Stomach (tissue), 9 donors: Measurements from ENCODE around the gene RBM15. TPM values are rescaled to one million over a fixed set of nuclear protein-coding genes. Genes with fewer than 3 reads are reported as not detected.

Source experiments
- DNase-seq, 2 donors: peaks; one replicate each; pipeline versions ENCODE4 v3.0.0 to v3.0.0-alpha.2; 2013 to 2019
- H3K27ac ChIP-seq, 5 donors: fragments of 200-600 bp in 4 of 5; sonication (generic) in 4 of 5; one replicate each; pipeline ENCODE4 v1.5.1; 2013 to 2019; ENCODE audit warnings: mild to moderate bottlenecking in 1 of 5, moderate library complexity in 1 of 5
- H3K27me3 ChIP-seq, 3 donors: fragments of 200-600 bp; sonication (generic); one replicate each; pipeline ENCODE4 v1.5.1; 2017 to 2019; ENCODE audit warnings: mixed run types in 1 of 3
- H3K36me3 ChIP-seq, 4 donors: fragments of 200-600 bp; sonication (generic); 1 replicate in 3 of 4; 2 replicates in 1 of 4; pipeline ENCODE4 v1.5.1; 2016 to 2019
- H3K4me1 ChIP-seq, 4 donors: fragments of 200-600 bp; sonication (generic); one replicate each; pipeline ENCODE4 v1.5.1; 2016 to 2019
- H3K4me3 ChIP-seq, 4 donors: fragments of 200-600 bp; sonication (generic) in 3 of 4; one replicate each; pipeline ENCODE4 v1.5.1; 2016 to 2019; ENCODE audit warnings: mild to moderate bottlenecking in 1 of 4
- H3K9me3 ChIP-seq, 4 donors: fragments of 200-600 bp; sonication (generic); one replicate each; pipeline ENCODE4 v1.5.1; 2016 to 2019
- EP300 ChIP-seq: sonication (generic); formaldehyde crosslinking; IDR thresholded peaks from one replicate; pipeline ENCODE4 v1.6.1; 2017; ENCODE audit warnings: antibody characterized with exemption
- POLR2A ChIP-seq, 4 donors: fragments of 450-650 bp; IDR thresholded peaks; one replicate each; pipeline ENCODE4 v1.6.1; 2016; ENCODE audit warnings: antibody characterized with exemption in 4 of 4, control low read depth in 2 of 4, mild to moderate bottlenecking in 1 of 4, moderate library complexity in 1 of 4
- POLR2AphosphoS5 ChIP-seq, 3 donors: sonication (generic); formaldehyde crosslinking; IDR thresholded peaks; one replicate each; pipeline ENCODE4 v1.6.1; 2016; ENCODE audit warnings: antibody characterized with exemption in 3 of 3
- WGBS, 5 donors: extraction: QIAGEN DNeasy Blood & Tissue Kit in 3 of 5; methylation state at CpG; one replicate each; pipeline versions ENCODE4 v1.1.5 to v1.1.7; 2013 to 2018; 5-methylcytosine and 5-hydroxymethylcytosine counted together
- intact Hi-C: fragments of 100-400 bp; cut with DNase I; formaldehyde crosslinking; loops from one replicate; pipeline ENCODE4 v1.15.1; 2023; ENCODE audit warnings: low total_unique reads
- polyA plus RNA-seq, 3 donors: library from polyadenylated mRNA; stranded (reverse); fragments of 200-250 nt; gene quantifications; one replicate each; pipeline ENCODE4 v1.2.3, GENCODE V29; 2013
- total RNA-seq, 5 donors: library from RNA; depleted of rRNA; stranded (reverse); fragments of >200 nt; gene quantifications; one replicate each; pipeline versions ENCODE4 v1.1.0 to v1.2.3, GENCODE V29; 2014 to 2016
- TF ChIP-seq, protein P1 (sequence below), 7 experiments: fragments of 450-650 bp in 4 of 7; fragments of 200-600 bp in 3 of 7; sonication (generic) in 3 of 7; IDR thresholded peaks; one replicate each; pipeline ENCODE4 v1.5.1; 2016 to 2019; ENCODE audit warnings: antibody characterized with exemption in 7 of 7, control low read depth in 2 of 7, mild to moderate bottlenecking in 1 of 7
- donor health status: healthy with polysubstance abuse.
- donor health status: Bipolar disorder and iron deficiency.
- donor health status: healthy.

Gene RBM15
- total and polyA plus RNA-seq, 8 donors, result 1.5 to 58.6 (median 34.1) TPM

DNA sequence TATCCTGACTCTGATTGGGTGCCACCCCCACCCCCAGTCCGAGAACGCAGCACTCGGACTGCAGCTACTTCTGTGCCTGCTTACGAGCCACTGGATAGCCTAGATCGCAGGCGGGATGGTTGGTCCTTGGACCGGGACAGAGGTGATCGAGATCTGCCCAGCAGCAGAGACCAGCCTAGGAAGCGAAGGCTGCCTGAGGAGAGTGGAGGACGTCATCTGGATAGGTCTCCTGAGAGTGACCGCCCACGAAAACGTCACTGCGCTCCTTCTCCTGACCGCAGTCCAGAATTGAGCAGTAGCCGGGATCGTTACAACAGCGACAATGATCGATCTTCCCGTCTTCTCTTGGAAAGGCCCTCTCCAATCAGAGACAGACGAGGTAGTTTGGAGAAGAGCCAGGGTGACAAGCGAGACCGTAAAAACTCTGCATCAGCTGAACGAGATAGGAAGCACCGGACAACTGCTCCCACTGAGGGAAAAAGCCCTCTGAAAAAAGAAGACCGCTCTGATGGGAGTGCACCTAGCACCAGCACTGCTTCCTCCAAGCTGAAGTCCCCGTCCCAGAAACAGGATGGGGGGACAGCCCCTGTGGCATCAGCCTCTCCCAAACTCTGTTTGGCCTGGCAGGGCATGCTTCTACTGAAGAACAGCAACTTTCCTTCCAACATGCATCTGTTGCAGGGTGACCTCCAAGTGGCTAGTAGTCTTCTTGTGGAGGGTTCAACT, 2.1 kb downstream of the RBM15 start:
- peaks cover 53 to 81% (median 73%) of the 10 kb centered on the region in 4 donors for H3K4me1 ChIP-seq

GRCh38 chr1:110341872-110342331, 2.7 kb downstream of the RBM15 start:
- H3K27ac ChIP-seq, result no peak overlapping the region
- H3K27me3 ChIP-seq, result no peaks in the 10 kb centered on the region
- TF ChIP-seq, protein P1, sequence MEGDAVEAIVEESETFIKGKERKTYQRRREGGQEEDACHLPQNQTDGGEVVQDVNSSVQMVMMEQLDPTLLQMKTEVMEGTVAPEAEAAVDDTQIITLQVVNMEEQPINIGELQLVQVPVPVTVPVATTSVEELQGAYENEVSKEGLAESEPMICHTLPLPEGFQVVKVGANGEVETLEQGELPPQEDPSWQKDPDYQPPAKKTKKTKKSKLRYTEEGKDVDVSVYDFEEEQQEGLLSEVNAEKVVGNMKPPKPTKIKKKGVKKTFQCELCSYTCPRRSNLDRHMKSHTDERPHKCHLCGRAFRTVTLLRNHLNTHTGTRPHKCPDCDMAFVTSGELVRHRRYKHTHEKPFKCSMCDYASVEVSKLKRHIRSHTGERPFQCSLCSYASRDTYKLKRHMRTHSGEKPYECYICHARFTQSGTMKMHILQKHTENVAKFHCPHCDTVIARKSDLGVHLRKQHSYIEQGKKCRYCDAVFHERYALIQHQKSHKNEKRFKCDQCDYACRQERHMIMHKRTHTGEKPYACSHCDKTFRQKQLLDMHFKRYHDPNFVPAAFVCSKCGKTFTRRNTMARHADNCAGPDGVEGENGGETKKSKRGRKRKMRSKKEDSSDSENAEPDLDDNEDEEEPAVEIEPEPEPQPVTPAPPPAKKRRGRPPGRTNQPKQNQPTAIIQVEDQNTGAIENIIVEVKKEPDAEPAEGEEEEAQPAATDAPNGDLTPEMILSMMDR (IDR thresholded peaks at IDR 0.05), result no peak
- TF ChIP-seq POLR2A (IDR thresholded peaks at IDR 0.05) (no peak), EP300 (no peak), POLR2AphosphoS5 (IDR thresholded peaks at IDR 0.05) (no peak)
- DNase-seq, result no peak
- WGBS, 5 donors, result 51 to 61% (median 54%) methylated on average over 9 of the region's 9 CpGs
- H3K9me3 ChIP-seq, result no peaks in the 10 kb centered on the region
- intact Hi-C loops, result loop anchor here (10.0 kb wide), 1 partner anchor 63 kb away; the partner anchor contains the start of gene LAMTOR5
- H3K36me3 ChIP-seq, result peaks cover 7 to 35% (median 29%) of the 10 kb centered on the region in 4 donors
- H3K4me1 ChIP-seq, result peaks cover 52 to 81% (median 72%) of the 10 kb centered on the region in 4 donors
- H3K4me3 ChIP-seq, result peak overlapping the region in 3 of 4 donors; percentile 5 to 95 (median 91)

More for the DNA sequence above, 2.1 kb downstream of the RBM15 start:
- TF ChIP-seq EP300 (no peak), POLR2A (IDR thresholded peaks at IDR 0.05) (no peak), POLR2AphosphoS5 (IDR thresholded peaks at IDR 0.05) (no peak)
- TF ChIP-seq, protein P1 (IDR thresholded peaks at IDR 0.05), result no peak
- Histone ChIP-seq H3K27ac (no peak overlapping the region), H3K4me3 (peak overlapping the region in 3 of 4 donors; percentile 90 to 95 (median 91)), H3K9me3 (no peaks in the 10 kb centered on the region), H3K27me3 (no peaks in the 10 kb centered on the region), H3K36me3 (peaks cover 7 to 29% (median 24%) of the 10 kb centered on the region in 4 donors)
- DNase-seq, result no peak
- 79 to 84% (median 83%) methylated on average over 25 to 27 of the region's 27 CpGs for WGBS, 5 donors
- intact Hi-C loops, result loop anchor here (10.0 kb wide), 1 partner anchor 63 kb away; the partner anchor contains the start of gene LAMTOR5

DNA sequence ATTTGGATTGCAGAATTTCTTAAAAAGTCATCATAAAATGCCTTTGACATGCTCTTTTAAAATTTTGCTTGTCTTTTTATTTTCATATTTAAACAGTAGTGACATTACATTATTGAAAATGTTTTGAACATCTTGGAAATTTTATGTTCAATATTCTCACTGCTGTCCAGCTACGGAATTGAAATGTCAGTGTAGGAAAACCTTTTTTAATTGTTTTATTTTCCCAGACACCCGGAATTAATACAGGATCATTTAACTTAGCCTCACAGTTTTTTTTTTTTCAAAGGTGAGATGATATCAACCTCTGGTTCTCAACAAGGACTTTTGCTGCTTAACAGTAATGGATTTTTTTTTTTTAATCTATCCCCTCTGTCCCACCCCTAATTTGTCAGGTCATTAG, 4.1 kb downstream of the RBM15 start:
- intact Hi-C loops, result loop anchor here (10.0 kb wide), 1 partner anchor 62 kb away; the partner anchor contains the start of gene LAMTOR5
- H3K36me3 ChIP-seq, result peaks cover 7 to 45% (median 37%) of the 10 kb centered on the region in 4 donors
- no peaks in the 10 kb centered on the region for H3K9me3 ChIP-seq
- peaks cover 53 to 85% (median 77%) of the 10 kb centered on the region in 4 donors for H3K4me1 ChIP-seq
- TF ChIP-seq POLR2AphosphoS5 (IDR thresholded peaks at IDR 0.05), result no peak
- TF ChIP-seq, protein P1 (IDR thresholded peaks at IDR 0.05), result no peak
- no peak for TF ChIP-seq EP300
- TF ChIP-seq POLR2A (IDR thresholded peaks at IDR 0.05), result no peak
- no peaks in the 10 kb centered on the region for H3K27me3 ChIP-seq
- DNase-seq, result no peak
- peak overlapping the region in 2 of 4 donors; percentile 91 to 95 for H3K4me3 ChIP-seq
- H3K27ac ChIP-seq, result no peak overlapping the region
- WGBS, 5 donors, result 52 to 64% (median 54%) methylated on average over 2 of the region's 2 CpGs

DNA sequence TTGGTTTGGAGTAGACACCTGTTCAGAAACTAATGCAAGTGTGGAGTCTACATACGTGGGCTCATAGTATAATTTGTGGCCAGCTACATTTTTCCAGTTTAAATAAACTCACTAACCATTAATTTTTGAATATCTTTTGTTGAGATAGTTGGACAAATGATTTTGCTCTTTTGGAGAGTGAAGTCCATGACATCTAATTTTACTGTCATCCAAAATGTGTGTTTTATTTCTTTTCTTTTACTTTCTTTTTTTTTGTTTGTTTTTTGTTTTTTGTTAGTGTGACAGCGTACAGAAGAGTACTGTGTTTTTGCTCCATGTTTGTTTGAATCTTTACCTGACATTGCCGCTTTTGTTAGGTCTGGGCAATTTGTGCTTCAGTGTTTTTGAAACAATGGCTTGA, 5.0 kb downstream of the RBM15 start:
- intact Hi-C loops, result loop anchor here (10.0 kb wide), 1 partner anchor 61 kb away; the partner anchor contains the start of gene LAMTOR5
- Histone ChIP-seq H3K9me3 (no peaks in the 10 kb centered on the region), H3K27ac (no peak overlapping the region), H3K36me3 (peaks cover 7 to 45% (median 37%) of the 10 kb centered on the region in 4 donors), H3K27me3 (no peaks in the 10 kb centered on the region), H3K4me1 (peaks cover 57 to 94% (median 86%) of the 10 kb centered on the region in 4 donors), H3K4me3 (peak overlapping the region in 2 of 4 donors; percentile 3 to 91)
- 59 to 68% (median 62%) methylated on average over 3 of the region's 3 CpGs for WGBS, 5 donors
- TF ChIP-seq POLR2AphosphoS5 (IDR thresholded peaks at IDR 0.05) (no peak), EP300 (no peak), POLR2A (IDR thresholded peaks at IDR 0.05) (no peak)
- TF ChIP-seq, protein P1 (IDR thresholded peaks at IDR 0.05), result no peak
- no peak for DNase-seq
